Inferior parietal cortex (tissue), 1 donor: Measurements from ENCODE around the gene SNX14.
A peak's percentile ranks its signal among the peaks of the same experiment; 100 is the strongest.
"Not testable (repeated sequence)": the region's sequence is repeated elsewhere in the genome, so short reads cannot be mapped to it uniquely, and the experiment has no call there.

ENCODE experiments used
- DNase-seq: peaks from one replicate; pipeline ENCODE4 v3.0.0-alpha.2; 2016; ENCODE audit errors: extremely low spot score

Gene SNX14, protein sequence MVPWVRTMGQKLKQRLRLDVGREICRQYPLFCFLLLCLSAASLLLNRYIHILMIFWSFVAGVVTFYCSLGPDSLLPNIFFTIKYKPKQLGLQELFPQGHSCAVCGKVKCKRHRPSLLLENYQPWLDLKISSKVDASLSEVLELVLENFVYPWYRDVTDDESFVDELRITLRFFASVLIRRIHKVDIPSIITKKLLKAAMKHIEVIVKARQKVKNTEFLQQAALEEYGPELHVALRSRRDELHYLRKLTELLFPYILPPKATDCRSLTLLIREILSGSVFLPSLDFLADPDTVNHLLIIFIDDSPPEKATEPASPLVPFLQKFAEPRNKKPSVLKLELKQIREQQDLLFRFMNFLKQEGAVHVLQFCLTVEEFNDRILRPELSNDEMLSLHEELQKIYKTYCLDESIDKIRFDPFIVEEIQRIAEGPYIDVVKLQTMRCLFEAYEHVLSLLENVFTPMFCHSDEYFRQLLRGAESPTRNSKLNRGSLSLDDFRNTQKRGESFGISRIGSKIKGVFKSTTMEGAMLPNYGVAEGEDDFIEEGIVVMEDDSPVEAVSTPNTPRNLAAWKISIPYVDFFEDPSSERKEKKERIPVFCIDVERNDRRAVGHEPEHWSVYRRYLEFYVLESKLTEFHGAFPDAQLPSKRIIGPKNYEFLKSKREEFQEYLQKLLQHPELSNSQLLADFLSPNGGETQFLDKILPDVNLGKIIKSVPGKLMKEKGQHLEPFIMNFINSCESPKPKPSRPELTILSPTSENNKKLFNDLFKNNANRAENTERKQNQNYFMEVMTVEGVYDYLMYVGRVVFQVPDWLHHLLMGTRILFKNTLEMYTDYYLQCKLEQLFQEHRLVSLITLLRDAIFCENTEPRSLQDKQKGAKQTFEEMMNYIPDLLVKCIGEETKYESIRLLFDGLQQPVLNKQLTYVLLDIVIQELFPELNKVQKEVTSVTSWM

GRCh38 chr6:85593438-85594196, at the start of gene SNX14:
Gene SNX14, minus strand, starts transcription at chr6:85593858. Its CDS starts 140 bp downstream, at chr6:85593718.
- DNase-seq, result peak; percentile 92

- peak; percentile 96 for DNase-seq
These were observed 49.3 kb upstream of the SNX14 start, which contains the start of gene SYNCRIP for GRCh38 chr6:85642774-85643536. Gene SYNCRIP, minus strand, starts transcription at chr6:85642886. Its CDS starts 1,447 bp downstream, at chr6:85641439.

DNA sequence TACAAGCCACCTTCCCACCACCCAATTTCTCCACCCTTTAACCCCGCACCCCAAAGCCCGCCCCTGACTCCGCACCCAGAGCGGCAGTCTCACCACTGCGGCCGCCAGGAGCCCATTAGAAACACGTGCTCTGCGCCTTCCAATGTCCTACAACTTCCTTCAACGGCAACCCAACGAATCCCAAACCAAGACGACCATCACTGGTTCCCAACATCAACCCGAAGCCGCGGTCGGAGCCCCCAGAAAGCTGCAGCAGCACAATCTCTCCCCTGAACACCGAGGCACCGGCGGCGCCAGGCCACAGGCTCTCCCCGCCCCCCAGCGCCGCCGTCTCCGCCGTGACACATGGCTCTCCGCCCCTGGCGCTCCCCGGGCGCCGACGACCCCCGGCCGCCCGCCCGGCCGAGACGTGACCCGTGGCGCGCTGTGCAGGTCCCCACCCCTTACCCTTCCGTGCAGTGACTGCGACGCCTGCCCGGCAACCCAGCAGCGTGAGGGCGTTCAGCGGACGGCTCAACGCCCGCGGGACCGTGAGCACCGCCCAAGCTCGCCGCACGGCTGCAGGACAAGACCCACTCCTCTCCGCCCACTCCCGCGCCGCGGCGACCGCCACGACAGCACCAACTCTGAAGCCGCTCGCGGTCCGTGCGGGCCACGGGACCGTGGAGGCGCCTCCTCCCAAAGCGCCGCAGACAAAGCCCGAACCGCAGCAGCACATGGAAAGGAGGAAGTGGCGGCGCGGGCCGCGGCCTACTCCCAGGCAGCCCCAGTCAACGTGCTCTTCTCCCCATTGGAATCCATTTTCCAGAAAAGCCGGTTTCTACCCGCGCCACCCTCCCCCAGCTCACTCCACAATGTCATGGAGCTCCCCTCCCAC, 48.5 kb upstream of the SNX14 start:
- DNase-seq, result no peak

GRCh38 chr6:85641522-85641896, 47.9 kb upstream of the SNX14 start:
- DNase-seq, result no peak

- DNase-seq, result no peak
These were observed 47.2 kb upstream of the SNX14 start for GRCh38 chr6:85640821-85641220.

DNA sequence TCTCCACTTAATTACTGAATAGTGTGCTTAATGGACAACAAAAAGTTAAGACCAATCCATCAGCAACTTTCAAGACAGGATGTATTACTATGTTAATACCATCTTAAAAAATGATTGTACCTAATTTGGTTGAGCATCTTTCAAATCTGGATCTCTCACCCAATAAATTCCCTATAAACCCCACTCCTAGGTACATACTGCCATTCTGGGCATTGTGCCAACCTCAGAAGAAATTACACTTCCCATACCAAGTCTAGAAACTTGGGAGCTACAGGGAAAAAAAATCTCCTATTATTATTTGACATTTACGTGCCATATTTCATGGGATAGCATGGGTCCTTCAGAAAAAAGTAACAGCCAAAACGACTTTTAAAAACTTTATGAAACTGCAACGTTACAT, 43.9 kb upstream of the SNX14 start:
- no peak for DNase-seq

DNA sequence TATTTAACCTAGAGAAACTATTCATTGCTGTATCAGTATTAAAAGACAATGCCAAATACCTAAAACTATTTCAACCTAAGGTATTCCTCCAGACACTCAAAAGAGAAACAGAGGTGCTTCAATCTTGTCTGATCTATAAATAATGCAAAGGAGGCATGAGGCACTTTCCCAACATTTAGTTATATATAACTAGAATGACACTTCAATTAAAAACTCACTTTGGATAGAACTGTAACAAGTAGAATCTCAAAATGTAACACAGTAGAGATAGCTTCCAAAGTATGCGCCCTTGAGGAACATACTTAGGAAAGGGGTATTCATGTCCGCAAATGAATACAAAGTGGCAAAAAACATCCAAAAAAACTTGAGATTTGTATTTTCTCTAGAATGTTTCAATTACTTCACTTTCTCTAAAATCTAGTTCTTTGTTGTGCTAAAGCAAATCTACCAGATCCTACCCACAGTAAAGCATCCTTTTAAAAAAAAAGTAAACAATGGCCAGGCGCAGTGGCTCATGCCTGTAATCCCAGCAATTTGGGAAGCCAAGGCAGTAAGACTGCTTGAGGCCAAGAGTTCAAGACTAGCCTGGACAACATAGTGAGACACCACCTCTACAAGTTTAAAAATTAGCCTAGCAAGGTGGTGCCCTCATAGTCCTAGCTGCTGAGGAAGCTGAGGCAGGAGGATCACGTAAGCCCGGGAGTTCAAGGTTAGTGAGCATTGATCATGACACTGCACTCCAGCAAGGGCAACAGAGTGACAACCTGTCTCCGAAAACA, 38.7 kb upstream of the SNX14 start:
- DNase-seq, result no peak

DNA sequence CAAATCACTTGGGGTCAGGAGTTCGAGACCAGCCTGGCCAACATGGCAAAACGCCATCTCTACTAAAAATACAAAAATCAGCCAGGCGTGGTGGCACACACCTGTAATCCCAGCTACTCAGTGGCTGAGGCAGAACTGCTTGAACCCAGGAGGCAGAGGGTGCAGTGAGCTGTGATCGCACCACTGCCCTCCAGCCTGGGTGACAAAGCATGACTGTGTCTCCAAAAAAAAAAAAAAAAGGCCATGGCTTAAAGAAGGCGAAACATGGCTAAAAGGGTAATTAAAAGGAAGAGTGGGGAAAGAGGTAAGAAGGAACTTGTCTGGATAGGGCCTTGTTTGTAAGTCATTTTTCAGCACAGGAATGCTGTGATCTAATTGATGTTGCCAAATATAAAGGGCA, 37.5 kb upstream of the SNX14 start:
- DNase-seq, result not testable (repeated sequence)

- DNase-seq, result no peak
These were observed 34.7 kb upstream of the SNX14 start for GRCh38 chr6:85628353-85628752.

DNA sequence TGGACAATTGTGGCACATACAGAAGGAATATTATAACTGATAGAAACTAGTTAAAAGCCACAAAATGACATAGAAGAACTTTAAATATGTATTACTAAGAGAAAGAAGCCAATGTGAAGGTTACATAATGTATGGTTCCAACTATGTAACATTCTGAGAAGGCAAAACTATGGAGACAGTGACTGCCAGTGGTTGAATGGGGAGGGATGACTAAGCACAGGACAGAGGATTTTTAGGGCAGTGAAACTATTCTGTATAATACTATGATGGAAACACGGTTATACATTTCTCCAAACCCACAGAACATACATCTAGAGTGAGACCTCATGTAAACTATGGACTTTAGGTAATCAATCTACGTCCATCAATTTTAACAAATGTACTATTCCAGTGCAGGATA, 26.6 kb upstream of the SNX14 start:
- no peak for DNase-seq

DNA sequence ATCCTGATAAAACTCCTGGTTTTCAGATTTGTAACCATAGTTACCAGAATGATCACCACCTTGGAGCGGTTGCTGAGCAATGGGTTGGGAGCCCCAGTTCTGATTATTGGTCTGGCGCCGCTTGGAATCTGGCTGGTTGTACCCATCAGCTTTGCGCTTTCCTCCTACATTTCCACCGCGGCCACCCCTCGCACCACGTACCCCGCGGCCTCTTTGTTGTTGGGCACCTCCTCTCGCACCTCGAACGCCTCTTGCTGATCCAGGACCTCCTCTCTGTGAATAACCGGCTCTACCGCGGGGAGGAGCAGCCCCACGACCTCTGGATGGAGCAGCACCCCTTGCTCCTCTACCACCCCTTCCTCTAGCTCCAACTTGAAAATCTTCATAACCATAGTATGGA, 21.1 kb upstream of the SNX14 start:
- DNase-seq, result no peak

DNA sequence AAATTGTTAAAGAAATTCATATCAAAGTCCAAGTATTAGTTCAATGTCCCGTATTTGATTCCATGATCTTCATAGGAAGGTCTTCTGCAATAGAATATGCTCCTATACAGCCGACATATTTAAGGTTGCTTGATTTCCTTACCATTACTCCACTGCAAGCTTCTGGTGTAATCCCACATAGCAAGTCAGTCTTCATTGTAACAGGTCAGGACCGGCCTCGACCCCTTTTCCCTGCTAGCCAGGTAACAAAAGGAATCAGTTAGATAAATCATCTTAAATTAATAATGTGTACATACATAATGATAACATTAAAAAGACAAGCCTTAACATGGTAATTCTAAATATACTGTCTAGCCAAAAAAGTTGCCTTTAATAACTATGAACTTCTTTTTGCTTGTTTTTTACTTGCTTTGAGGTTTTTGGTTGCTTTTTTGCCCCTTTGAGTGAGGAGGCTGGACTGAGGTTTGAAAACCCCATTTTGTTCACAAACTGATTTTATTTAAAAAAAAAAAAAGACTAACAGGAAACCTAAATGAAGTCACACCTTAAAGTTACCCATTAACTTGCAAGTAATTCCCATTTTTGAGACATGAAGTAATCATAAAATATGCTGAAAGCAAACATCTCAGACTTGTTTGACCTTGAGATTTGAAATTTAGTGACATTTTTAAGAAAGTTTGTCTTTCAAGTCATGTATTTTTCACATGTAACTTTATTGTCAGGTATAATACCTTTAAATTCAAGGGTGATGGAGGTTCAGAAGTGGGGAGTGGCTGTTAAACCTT, 19.2 kb upstream of the SNX14 start:
- DNase-seq, result no peak

- DNase-seq, result no peak
These were observed 16.7 kb upstream of the SNX14 start for GRCh38 chr6:85610182-85610895.

DNA sequence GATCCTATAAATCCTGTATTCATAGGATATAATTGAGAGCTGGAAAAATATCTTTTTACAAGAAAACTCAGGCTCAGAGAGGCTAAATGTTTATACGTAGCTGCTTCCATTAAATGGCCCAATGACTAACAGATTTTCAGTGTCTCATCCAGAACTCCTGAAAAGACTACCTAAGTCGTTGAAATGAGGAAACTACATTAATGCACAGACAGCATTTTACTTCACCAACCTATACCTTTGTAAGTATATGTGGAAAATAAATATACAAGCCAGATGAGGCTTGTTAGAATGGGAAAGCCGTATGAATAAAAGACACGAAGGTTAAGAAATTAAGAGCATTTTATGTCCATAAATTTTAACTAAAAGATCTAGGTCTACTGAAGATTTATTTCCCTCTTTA, 8.4 kb upstream of the SNX14 start:
- no peak for DNase-seq

- no peak for DNase-seq
These were observed 7.2 kb upstream of the SNX14 start for GRCh38 chr6:85600713-85601313.

DNA sequence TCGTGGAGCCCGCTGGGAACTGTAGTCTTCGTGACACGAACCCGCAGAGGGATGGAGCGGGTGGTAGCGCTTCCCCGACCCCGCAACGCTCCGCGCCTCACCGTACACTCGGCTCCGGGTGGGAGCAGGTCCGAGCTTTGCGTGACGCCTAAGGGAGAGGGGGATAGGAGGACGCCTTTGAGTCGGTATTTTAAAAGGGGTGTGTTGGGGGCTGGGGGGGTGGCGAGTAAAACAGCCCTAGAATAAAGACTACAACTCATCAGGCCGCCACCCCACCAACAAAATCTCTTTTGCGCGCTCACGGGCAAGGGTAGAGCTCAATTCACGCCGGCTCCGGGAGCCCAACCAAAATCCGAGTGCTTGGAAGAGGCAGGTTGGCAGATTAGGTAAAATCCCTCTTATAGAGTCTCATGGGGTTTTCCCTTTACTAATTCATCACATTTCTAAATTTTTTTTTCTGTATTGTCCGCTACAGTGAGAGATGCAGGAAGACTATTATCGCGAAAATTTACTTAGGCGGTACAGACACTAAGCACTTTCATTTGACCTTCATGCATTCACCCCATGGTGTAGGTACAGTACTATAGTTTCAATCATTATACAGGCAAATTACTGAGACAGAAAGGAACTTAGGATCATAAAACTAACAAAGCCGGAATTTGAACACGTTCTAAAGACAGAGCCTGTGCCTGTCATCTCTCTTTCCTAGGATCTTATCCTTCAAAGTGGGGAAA, 706 bp upstream of the SNX14 start:
- peak; percentile 49 for DNase-seq

GRCh38 chr6:85592033-85592432, 1.6 kb downstream of the SNX14 start:
- no peak for DNase-seq
